GM18502 (cell line): Measurements from ENCODE around the gene YIPF5.

ENCODE experiments used
- ATAC-seq: cut with Tn5 transposase; IDR thresholded peaks from one replicate; pipeline ENCODE4 v1.9.1; 2021; ENCODE audit warnings: mild to moderate bottlenecking; ENCODE audit not compliant: unreplicated experiment, poor library complexity

Gene YIPF5

DNA sequence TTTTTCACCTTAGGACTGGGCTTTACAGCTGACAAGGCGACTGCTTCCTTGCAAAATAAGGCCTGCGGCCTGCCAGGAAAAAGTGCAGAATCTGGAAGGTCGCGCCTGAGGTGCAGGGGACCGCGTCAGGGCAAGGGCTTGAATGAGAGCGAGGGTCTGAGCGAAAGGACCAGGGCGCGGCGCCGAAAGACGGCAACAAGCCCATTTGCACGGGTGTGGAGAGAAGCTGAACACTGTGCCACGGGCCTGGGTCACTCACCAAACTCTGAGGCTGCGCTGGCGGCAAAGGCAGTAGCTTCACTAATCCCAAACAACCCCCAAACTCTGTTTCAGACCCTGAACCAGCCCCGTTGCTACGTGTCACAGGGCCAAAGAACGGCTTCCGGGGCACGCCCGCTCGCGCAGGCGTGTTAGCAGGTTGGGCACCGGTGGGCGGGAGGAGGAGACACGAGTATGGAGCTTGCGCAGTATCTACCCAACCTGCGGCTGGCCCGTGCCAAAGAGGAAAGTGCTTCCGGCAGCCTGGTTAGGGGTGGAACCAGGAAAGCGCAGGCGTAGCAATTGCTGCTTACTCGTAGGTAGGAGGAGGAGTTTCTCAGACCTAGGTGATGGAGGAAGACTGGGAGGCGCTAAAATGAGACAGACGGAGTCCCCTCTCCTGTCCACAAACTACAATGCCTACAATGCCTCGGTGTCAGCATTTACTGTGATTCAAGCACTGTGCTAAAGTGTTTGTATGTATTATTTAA is at the start of gene YIPF5, which contains the start of gene KCTD16:
Gene YIPF5 (minus strand): TSS at position 384 of the 749 bp plus-strand sequence. CDS start 704 bp downstream, outside the sequence.
Gene KCTD16 (plus strand): TSS at position 598 of the 749 bp plus-strand sequence.
- peak; percentile 99 for ATAC-seq

DNA sequence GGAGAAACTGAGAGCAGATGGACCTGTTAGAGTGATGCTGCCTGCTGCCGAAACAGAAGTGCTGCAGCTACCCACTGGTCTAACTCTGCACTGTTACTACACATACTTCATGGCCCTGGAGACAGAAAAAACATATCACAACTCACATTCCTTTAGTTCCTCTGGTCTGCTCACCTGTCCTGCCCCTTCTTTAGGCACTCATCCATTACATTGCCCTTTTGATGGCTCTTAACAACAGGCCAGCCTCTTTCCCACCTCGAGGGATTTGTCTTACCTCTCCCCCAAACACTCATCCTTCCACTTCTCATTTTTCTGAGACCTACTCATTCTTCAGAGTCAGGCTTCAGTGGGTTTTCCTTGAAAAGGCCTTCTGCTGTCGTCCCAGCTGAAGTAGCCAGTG is 49.4 kb upstream of the YIPF5 start:
- no peak for ATAC-seq

DNA sequence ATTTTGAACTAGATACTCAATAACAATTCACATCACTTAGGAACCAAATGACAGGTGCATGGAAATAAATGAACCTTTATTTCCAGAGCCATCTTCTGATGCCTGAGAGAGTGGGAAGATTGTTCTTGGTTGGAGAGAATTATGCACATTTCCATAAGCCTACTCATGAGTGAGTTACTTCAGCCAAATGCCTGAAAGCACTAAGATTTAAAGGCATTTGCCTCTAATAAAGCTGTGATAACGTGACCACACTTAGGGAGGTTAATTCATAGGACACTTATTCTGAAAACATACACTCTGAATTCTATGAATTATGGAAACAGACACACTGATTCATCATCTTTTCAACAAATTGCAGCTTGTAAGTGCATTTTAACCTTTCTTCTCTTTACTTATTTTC is 40.2 kb upstream of the YIPF5 start:
- no peak for ATAC-seq

DNA sequence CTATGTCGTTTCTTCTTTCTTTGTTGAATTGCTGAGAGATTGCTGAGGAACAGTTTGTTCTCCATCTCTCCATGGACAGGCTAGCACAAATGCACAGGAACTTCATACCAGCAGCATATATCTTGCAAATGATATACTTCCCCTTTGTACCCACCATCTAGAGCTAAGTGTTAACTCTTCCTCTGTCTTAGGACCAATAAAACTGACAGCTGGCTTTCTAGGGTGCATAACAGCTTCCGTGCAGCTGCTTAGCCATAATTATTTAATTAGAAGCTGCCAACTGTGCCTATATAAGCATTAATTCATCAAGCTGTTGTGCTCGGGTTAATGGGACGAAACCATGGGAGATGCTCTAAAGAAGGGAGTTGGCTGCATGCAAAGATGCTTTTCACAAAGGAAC is 38.9 kb upstream of the YIPF5 start:
- ATAC-seq: no peak

DNA sequence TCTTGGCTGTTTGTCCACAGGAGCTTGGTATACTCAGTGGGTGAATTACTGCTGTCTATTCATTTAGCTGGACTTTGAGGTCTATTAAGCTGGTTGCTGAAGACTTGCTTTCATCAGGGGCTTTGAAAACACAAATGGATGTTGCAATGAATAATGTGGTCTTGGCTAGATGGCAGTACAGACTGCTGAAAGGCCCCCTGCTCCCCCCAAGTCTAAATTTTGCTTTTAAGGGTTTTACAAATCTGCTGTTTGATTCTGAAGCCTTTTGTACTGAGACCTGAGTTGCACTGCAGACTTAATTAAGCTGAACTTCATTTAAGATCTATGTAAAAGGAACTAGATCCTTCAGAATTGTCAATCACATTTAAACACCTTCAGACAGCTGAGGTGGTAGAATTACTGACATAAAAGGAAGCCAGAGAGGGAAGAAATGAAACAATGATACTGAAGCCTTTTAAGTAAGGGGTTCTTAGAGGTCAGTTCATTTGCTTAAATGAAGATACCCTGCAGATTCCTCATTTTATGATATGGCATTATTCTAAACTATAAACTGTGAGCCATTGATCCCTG is 37.5 kb upstream of the YIPF5 start:
- ATAC-seq: no peak

DNA sequence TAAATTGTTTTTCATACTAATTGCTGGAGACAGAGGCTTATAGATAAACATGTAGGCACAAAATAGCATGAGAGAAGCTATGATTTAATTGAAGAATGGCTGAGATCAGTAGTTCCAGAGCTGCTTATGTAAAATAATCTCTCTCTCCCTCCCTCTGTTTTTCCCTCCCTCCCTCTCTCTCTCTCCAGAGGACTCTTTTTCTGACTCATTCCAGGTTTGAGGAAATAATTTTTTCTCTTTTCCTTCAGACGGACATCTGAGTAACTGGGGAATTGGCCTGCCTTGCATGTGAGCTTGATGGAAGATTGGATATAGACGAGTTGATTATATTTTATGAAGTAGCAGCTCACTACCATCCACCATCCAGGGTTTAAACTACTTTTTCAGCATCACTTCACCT is 35.7 kb upstream of the YIPF5 start:
- ATAC-seq: no peak

DNA sequence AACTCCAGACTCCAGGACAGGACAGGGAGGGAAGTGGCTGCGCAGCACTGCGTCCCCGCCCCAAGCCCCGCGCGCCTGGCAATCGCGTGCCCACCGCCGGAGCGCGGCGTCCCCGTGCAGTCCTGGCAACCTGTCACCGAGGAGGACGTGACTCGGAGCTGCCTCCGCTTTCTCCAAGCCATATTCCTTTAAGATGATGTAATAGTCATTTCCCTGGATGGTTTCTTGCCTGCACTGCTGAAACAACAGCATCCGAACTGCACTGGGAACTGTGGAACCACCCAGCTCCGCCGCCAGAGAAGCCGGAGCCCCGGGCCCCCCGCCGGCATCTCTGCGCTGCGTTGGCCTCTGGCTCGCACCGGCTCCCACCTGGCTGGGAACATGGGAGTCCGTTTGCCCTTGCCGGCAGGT is 34.7 kb upstream of the YIPF5 start:
- no peak for ATAC-seq

DNA sequence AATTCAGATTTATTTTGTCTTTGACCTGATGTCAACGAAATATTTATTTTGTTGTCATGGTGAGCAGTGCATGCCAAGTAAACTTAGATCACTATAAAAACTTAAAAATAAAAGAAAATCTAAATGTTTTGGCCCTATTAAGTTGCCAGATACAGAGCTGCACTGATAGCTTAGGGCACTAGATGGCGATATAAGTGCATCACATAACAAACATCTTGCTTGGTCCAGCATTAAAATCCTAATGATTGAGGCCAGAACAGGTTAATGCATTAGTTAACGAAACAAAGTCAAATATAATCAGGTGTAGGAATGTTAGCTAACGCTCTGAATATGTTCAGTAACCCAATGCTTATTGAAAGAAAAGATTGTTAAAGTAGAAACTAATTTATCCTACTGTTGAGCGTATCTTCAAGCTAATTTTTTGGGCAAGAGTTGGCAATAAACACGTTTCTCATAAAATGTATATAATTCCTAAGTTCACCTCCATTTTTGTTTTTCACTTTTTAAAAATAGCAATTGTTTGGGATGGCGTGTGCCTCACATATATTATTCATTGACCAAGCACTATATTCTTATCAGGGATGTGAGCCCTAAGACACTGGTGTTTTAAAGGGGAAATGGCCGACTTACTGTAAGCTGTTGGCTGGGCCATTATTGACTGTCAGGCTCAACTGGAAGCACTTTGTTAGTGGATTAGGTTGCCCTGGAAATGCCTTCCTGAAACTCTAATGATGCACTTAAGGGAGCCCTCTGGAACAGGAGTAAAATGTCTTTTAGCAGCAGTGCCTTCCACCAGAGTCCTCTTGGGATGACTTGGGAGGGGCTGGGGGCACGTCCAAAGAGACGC is 33.5 kb upstream of the YIPF5 start:
- peak; percentile 85 for ATAC-seq

DNA sequence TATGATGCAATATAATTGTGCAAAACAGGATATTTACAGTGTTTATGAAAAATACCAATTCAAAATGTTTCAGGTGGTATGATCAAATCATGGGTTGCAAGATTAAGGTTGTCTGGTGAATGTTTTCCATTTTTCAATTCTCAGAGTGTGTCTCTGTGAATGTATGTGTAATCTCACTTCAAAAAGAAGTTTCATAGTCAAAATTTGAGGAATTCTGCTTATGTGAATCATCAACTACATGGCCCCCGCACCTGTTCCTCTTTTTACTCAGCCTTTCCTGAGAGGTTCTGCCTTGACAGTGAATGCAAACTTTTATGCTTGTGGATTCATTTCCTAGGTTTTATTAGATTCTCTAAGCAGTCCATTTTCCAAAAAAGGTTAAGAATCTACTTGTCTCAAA is 32.3 kb upstream of the YIPF5 start:
- no peak for ATAC-seq

DNA sequence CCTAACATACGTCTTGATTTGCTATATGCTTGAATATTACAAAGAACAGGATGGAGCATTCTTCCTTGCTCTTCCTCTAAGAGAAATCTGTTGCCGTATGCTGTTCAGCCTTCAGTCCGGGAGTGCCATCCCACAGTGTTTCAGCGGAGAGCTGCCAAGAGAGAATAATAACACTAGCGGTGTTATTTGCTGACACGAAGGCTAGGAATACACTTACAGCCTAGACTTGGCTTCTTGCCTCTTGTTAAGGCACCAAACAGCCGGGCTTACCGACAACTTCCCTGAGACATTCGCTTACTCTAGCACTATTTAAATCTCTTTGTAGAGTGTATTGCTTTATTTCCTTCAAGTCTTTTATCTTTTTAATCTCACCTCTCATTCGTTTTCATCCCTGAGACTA is 31.6 kb upstream of the YIPF5 start:
- ATAC-seq: no peak

DNA sequence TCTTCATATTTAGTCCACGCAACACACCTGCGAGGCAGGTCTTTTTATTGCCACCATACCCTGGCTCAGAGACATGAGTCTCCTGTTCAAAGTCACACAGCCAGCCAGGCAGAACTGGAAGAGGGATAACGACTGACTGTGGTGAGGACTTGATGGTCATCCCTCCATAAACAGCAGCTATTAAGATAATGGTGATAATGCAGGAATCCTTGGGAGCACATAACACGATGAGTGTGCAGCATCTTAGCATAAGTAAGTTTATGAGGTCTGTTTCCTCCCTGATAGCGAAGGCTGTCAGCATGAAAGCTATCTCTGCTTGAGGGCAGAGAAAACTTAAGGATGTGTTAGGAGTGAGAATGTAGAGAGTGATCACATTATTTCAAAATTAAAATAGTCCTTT is 31.1 kb upstream of the YIPF5 start:
- ATAC-seq: no peak

DNA sequence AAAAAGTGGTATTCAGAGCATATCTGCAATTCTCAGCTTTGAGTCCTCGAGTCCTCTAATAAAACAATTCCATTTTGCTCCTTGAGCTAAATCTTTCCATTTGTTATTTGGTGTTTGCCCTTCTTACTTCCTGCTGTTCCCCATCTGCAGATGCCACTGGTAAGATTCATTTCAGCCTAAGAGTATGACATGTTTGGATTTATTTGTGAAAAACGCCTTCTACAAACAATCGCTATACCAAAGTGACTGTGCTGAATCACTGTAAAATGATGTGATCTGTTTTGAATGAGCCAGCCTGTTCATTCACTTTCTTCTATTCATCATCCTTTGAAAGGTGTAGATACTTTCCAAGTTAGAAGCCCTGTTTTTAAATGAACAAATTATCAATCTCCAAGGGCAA is 27.9 kb upstream of the YIPF5 start:
- ATAC-seq: no peak

DNA sequence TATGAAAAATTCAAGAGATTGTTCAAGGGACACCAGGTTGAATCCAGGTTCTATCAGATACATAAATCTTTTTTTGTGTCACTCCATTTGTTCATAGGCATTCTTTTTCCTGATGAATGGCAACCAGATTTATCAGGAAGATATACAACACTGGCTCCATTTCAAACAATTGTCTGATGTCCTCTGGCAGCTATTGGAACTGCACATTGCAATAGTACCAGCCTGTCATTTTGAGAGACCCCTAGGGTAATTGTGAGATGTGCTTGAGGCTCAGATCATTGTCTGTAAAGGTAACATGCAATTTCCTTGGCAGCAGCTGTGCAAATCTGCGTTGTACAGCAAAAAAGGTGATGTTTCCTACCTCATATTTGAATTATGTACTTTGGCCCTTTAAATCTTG is 26.2 kb upstream of the YIPF5 start:
- ATAC-seq: no peak

DNA sequence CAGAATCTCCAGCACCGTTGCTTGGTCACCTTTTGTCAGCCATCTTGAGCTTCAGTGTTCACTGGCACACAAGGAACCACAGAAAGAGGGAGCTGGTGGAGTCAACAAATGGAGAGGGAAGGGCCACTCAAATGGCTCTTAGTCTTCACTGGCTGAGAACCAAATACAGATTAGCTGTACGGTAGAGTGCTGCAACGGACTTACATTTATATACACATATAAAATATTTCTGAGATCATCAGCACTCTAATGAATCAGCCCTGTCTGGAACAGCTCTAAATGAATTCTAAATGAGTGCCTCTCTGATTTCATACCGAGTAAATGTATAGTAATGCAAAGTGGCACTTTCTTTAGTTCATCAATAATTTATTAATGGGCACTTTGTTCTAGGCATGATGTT is 25.0 kb upstream of the YIPF5 start:
- ATAC-seq: no peak

DNA sequence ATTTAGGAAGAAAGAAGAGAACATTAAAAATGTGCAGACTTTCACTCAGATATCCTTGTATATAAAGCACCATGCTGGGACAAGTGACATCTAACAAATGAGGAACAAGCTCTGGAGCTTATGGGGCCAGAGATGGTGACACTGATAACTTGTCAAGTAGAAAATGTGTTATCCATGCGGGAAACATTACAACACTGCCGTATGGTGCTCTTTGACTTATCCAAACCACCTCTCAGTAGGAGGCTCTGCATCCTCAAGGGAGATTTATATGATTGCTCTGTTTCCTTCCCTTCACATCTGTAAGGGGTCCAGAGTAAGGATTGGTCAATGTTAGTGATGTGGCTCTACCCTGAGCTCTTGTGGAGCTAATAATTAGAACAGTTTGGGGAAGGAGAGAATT is 23.7 kb upstream of the YIPF5 start:
- no peak for ATAC-seq

DNA sequence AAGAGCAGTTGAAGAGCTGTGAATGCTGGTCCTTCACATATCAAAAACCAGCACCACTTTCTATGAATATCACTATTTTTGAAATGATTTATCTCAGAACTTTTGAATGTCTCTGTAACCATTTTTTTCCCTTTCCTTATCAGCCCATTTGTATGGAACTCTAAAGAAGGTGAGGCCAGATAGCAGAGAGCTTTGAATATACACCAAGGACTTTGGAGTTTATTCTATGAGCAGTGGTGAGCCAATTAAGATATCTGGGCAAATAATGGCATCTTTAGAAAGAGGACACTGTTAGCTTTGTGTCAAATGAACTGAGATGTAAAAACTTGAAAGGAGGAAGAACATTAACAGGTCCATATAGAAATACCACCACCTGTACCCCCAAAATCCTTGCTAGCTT is 22.2 kb upstream of the YIPF5 start:
- ATAC-seq: no peak

DNA sequence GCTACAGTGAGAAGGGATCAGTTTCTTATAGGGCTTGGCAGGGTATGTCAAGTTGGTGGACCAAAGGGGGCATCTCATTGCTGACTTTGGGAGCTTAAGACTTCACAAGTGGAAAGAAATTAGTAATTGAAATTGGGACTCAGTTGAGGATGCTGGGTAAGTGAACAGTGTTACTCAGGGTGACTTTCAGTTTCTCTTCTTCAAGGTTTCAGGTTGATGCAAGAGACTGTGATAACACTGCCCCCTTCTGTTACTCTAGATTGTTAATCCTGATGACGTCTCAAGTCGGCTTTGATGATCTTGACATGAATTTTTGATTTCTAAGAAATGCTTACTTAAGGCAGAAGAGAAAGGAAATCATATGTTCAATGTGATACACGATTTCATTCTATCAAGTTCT is 21.5 kb upstream of the YIPF5 start:
- peak; percentile 87 for ATAC-seq

DNA sequence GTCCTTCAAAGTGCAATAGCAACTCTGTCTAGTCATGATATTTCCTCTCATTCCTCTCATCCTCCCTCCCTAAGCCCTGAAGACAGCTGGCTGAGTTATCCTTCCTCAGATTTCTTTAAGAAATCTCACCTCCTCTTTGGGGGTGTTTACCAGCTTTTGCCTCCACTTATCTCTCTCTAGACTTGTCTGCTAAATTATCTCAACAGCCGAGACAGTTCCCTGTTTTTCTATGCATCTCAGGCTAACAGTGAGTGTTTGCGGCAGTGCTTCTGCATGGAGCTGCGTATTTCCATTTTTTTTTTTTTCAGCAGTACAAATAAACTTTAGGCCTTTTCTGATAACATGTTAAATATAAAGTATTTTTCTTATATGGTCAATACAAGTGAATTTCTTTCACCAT is 21.1 kb upstream of the YIPF5 start:
- ATAC-seq: no peak

DNA sequence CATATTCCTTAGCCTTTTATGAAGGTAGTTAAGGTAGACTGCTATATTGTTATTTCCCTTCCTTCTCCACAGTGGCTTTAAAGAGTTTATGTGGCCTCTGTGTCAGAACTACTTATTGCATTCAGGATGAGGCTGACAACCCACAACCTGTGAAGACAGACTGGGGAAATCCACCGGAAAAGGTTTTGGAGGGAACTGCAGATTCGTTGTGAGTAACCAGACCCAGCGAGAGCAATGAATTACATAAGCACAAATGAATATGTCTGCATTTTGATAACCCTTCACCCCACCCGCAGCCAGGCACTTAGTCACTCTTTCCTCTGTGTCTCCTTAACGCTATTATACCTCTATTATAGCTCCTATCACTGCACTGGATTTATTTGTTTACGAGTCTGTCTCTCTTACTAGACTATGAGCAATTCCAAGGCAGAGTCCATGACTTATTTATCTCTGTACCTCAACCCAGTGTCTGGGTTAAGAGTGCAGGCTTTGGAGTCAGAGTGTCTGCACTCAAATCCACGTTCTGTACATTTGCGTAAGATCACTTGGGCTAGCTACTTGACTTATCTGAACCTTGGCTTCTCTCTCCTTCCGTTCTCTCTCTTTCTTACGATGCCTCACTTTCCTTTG is 19.5 kb upstream of the YIPF5 start:
- ATAC-seq: peak; percentile 56

DNA sequence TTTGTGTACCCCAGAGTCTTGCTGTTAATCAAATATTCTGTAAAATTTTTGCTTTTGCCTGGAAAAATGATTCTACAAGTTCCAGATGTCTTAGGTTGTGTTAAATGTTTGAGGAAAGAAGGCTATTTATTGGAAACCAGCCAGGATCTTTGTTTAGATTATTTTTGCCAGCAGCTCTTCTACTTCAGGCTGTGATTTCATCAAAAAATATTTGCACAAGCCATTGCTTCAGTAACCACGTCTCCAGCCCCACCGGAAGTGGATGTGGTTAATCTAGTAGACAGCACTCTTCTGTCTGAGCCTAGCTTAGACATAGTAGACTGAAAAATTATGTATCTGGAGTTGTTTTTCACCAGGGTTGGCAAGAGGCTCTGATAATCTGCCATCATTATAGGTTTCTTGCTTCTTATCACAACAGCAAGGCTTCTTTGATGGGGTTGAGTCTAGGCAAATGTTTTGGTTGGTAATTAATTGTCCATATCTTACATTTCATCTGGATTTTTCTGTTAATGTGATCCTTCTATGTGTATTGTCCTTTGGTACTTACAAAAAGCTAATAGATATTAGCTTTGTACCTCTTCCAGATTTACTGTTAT is 17.3 kb upstream of the YIPF5 start:
- peak; percentile 81 for ATAC-seq
